ENCODE results near the gene TJP1.

The TJP1 gene

GRCh38 chr15:29825227-29825626 lies 3.0 kb upstream of the TJP1 start:
- no peak for TF ChIP-seq SNAI2 (CRISPR knock-in tag; IDR thresholded peaks at IDR 0.05)
- no peak for ATAC-seq

- 0 out of 2 replicates have a peak, but pooled peaks have one; percentile 50 for TF ChIP-seq ZFP3 (CRISPR knock-in tag; IDR thresholded peaks at IDR 0.05)
- TF ChIP-seq ZNF565 (CRISPR knock-in tag; conservative IDR thresholded peaks at IDR 0.05; ENCODE audit: low read depth) = no peak
Measured at GRCh38 chr15:29822684-29823459, 604 bp upstream of the TJP1 start.

GRCh38 chr15:29821416-29822099 lies 710 bp downstream of the TJP1 start:
- TF ChIP-seq ZNF8 (CRISPR knock-in tag; IDR thresholded peaks at IDR 0.05) (peak; percentile 92), ZNF70 (CRISPR knock-in tag; IDR thresholded peaks at IDR 0.05) (no peak)
- ATAC-seq = peak; percentile 78

More at GRCh38 chr15:29822684-29823459, 604 bp upstream of the TJP1 start:
- ATAC-seq = peak; percentile 56

DNA sequence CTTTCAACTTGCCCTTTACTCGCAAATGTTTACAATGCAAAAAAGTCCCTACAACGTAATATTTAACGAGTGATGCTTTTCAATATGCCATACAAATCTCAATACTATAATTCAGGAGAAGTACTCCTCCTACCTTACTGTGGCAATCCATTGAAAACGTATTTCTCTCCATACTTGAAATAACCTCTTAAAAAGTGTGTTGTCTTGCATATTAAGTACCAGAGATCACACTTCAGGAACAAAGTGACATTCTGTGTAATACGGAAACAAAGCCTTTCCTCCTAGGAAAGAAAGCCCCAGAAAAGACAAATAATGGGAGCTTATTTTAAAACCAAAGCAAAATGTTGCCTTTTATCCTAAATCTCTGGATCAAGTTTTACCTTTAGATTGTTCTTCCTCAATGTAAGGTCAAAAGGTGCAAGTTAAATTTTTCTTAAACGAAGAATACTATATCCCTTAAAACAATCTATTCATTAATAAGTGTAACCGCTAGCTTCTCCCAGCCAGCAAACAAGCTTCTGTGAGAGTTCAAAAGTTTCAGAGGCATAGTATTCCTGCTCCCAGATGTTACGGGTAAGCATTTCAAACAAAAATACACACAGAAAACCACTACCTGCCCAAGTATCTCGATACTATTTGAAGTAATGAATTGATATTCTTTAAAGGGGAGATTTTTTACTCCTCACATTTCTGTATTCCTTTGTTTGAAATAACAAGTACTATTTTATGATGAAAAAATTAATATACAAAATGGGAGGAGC lies 1.7 kb downstream of the TJP1 start:
- ATAC-seq = no peak
- TF ChIP-seq ARNTL (CRISPR knock-in tag; IDR thresholded peaks at IDR 0.05; ENCODE audit: borderline replicate concordance, low read depth) (no peak), ZNF70 (CRISPR knock-in tag; IDR thresholded peaks at IDR 0.05) (no peak), TSHZ2 (CRISPR knock-in tag; IDR thresholded peaks at IDR 0.05) (no peak), TOX (CRISPR knock-in tag; IDR thresholded peaks at IDR 0.05; ENCODE audit: borderline replicate concordance) (no peak), PPARA (CRISPR knock-in tag; IDR thresholded peaks at IDR 0.05; ENCODE audit: borderline replicate concordance) (no peak), POU6F1 (CRISPR knock-in tag; IDR thresholded peaks at IDR 0.05; ENCODE audit: borderline replicate concordance, low read depth) (no peak), ZC3H10 (CRISPR knock-in tag; IDR thresholded peaks at IDR 0.05) (no peak), ZNF8 (CRISPR knock-in tag; IDR thresholded peaks at IDR 0.05) (no peak), TCF4 (CRISPR knock-in tag; IDR thresholded peaks at IDR 0.05; ENCODE audit: borderline replicate concordance) (no peak), GLIS3 (CRISPR knock-in tag; IDR thresholded peaks at IDR 0.05) (no peak), RARB (CRISPR knock-in tag; IDR thresholded peaks at IDR 0.05) (no peak), CSRNP3 (CRISPR knock-in tag; IDR thresholded peaks at IDR 0.05) (no peak), ZNF565 (CRISPR knock-in tag; conservative IDR thresholded peaks at IDR 0.05; ENCODE audit: low read depth) (no peak), ESRRG (CRISPR knock-in tag; IDR thresholded peaks at IDR 0.05) (no peak), OSR1 (CRISPR knock-in tag; IDR thresholded peaks at IDR 0.05) (no peak)
- TF ChIP-seq, protein P1, sequence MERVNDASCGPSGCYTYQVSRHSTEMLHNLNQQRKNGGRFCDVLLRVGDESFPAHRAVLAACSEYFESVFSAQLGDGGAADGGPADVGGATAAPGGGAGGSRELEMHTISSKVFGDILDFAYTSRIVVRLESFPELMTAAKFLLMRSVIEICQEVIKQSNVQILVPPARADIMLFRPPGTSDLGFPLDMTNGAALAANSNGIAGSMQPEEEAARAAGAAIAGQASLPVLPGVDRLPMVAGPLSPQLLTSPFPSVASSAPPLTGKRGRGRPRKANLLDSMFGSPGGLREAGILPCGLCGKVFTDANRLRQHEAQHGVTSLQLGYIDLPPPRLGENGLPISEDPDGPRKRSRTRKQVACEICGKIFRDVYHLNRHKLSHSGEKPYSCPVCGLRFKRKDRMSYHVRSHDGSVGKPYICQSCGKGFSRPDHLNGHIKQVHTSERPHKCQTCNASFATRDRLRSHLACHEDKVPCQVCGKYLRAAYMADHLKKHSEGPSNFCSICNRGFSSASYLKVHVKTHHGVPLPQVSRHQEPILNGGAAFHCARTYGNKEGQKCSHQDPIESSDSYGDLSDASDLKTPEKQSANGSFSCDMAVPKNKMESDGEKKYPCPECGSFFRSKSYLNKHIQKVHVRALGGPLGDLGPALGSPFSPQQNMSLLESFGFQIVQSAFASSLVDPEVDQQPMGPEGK (CRISPR knock-in tag; IDR thresholded peaks at IDR 0.05; ENCODE audit: borderline replicate concordance) = no peak
